Effector CD8-positive, alpha-beta T cell (primary cell): ENCODE results near the gene CREG2.
"Not testable (repeated sequence)": the region's sequence is repeated elsewhere in the genome, so short reads cannot be mapped to it uniquely, and the experiment has no call there.

Experiments
- DNase-seq: peaks from one replicate; lab custom pipeline; 2025; lab: John Stamatoyannopoulos, UW

CREG2 gene

GRCh38 chr2:101346909-101347308 lies 40.4 kb downstream of the CREG2 start:
- no peak for DNase-seq

GRCh38 chr2:101344137-101344536 lies 43.2 kb downstream of the CREG2 start:
- no peak for DNase-seq

DNA sequence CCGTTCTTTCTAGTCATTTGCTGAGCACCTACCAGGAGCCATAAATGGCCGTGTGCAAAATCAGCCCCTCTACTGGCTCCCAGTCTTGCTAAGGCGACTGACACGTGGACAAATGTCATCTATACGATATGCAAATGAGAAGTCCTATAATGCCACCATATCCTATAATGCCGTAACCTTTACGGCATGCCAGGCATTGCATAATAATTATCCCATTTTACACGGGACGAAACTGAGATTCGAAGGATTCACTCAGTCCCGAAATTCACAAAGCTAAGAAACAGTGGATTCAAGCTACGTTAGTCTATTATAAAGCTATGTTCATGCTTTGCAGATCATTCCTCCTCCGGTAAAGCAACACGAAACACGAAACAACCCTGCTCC lies 44.7 kb downstream of the CREG2 start:
- no peak for DNase-seq

GRCh38 chr2:101341901-101342624 lies 45.2 kb downstream of the CREG2 start:
- peak; percentile 56 for DNase-seq

DNA sequence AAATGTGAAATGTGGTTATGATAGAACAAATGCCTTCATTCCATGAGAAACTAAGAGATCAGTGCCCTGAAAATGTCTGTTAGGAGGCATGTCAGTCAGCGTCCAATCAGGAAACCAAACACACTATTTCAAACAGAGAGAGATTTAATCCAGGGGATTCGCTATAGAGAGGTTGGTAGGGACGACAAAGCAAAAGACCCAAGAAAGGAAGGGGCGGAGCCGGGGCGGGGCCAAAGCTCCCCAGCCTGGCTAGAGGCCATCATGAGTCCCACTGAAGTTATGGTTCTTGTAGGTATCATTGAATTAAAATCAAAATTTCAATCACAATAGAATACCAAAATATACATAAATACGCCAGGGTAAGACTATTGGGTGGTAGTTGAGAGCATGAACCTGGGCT lies 45.9 kb downstream of the CREG2 start:
- DNase-seq, result no peak

DNA sequence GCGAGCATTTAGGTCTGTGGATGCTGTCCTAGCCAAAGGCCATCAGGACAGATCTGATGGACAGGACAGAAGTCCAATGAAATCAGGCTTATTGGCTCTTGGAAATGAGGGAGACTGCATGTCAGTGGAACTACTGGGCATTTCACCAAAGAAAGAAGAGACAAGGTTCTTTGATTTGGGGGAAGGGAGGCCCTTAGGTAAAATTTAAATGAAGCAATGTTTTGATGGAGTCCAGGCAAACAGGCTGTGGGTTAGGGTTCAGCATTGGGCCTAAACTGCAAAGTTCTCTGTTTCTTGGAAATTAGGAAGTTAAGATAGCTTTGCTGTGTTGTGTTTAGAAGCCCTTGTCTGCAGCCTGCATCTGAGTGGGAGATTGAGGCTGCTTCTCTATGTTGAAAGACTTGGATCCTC lies 47.2 kb downstream of the CREG2 start:
- no peak for DNase-seq

- no peak for DNase-seq
Observed at GRCh38 chr2:101339266-101339880, 47.9 kb downstream of the CREG2 start.

DNA sequence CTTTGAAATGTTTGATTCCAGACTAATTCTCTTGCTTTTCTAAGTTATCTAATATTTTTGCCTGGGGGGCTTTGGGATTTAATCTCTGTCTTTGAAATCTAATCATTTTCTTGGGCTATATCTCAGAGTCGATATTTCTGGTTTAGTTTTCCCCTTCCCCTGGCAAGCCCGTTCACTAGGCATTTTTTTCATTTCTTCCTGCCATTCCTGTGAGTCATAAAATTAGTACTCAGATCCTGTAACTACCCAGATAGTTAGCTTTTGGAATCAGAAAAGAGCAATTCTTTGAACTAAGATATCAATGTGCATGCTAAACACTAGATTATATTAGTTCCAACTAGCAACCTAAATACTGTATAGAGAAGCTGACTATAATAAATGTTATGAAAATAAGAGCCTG lies 49.4 kb downstream of the CREG2 start:
- DNase-seq, result no peak

DNA sequence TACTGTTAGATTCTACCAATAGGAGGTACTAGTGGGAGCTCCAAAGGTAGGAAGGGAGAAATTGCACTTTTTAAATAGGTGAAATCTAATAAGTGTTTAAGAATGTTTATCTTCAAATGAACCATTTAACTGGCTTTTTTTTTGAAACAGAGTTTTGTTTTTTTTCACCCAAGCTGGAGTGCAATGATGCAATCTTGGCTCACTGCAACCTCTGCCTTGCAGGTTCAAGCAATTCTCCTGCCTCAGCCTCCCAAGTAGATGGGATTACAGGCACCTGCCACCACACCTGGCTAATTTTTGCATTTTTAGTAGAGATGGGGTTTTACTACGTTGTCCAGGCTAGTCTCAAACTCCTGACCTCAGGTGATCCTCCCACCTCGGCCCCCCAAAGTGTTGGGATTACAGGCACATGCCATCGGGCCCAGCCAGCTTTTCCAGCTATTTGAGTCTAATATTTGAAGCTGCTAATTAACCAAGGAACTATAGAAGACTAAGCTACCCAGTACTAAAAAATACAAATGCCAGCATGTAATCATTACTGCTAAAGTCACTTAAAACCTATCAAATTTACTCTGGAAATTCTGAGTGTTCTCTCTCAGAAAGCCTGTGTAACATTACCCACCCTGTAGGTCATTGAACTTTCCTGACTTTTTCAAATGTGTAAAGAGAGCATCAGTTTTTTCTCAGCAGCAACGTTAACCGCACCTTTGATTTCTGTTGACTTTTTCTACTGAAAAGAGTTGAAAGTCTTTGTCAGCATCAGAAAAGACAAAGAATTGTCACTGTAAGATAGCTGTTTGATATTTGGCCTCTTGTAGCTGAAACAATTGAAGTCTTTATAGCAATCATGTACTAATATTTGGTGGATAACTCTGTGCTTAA lies 54.2 kb downstream of the CREG2 start:
- no peak for DNase-seq

GRCh38 chr2:101331202-101331601 lies 56.1 kb downstream of the CREG2 start:
- no peak for DNase-seq

GRCh38 chr2:101330253-101330933 lies 56.9 kb downstream of the CREG2 start:
- peak; percentile 3 for DNase-seq

GRCh38 chr2:101329026-101329425 lies 58.3 kb downstream of the CREG2 start:
- DNase-seq, result no peak

DNA sequence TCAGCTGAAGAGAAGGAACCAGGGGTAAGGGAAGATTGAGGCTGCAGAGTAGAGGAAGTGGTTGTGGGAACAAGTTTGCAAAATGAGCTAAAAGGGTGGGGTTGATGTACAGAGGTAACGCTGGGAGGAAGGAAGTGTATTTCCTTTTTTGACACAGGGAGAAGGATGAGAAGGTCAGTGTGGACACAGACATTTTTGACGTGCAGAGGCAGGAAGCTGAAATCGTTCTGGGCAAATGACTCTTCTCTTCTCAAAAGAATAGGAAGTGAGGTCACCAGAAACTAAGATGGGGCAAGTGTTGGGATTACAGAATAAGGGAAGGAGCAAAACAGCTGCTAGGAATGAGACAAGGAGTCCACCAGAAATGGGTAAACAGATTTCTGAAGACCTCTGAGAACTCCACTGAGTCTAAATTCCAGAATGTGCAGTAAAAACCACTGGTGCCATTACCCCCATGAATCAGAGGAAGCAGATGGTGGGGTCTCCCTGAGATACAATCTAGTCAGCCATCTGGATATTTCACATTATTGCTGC lies 58.8 kb downstream of the CREG2 start:
- DNase-seq, result no peak

DNA sequence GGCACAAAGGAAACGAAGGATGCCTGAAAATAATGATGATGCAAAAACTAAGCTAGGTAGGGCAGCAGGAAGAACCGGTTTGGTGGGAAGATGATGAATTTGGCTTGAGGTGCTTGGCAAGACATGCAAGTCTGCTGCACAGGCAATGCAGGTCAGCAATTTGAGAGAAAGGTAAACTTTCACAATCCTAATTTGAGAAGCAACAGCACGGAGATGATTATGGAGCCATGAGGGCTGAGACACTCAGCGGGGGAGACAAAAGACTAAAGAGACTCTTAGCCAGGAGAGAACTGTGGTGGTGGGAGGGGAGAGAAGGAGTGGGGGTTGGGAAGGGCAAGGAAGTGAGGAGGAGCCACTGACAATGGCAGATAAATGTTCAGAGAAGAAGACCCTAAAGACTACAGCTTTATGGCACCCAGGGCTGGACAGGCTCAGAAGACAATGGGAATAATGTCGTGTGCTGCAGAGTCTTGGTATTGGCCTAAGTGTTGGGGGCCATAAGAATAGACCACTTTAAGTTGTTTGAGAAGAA lies 59.4 kb downstream of the CREG2 start:
- DNase-seq, result no peak

DNA sequence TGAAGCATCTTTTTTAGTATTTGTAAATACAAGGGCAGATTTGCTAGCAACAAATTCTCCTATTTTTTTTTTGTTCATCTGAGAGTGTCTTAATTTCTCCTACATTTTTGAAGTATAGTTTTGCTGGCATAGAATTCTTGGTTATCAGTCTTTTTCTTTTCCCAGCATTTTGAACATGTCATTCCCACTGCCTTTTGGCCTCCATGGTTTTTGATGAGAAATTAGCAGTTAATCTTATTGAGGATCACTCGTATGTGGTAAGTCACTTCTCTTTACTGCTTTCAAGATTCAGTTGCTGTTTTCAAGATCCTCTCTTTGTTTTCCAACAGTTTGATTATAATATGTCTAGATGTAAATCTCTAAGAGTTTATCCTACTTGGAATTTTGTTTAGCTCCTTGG lies 61.9 kb downstream of the CREG2 start:
- DNase-seq, result no peak

- DNase-seq, result not testable (repeated sequence)
Observed at GRCh38 chr2:101316568-101316967, 70.7 kb downstream of the CREG2 start.

GRCh38 chr2:101311696-101312017 lies 75.6 kb downstream of the CREG2 start:
- no peak for DNase-seq

DNA sequence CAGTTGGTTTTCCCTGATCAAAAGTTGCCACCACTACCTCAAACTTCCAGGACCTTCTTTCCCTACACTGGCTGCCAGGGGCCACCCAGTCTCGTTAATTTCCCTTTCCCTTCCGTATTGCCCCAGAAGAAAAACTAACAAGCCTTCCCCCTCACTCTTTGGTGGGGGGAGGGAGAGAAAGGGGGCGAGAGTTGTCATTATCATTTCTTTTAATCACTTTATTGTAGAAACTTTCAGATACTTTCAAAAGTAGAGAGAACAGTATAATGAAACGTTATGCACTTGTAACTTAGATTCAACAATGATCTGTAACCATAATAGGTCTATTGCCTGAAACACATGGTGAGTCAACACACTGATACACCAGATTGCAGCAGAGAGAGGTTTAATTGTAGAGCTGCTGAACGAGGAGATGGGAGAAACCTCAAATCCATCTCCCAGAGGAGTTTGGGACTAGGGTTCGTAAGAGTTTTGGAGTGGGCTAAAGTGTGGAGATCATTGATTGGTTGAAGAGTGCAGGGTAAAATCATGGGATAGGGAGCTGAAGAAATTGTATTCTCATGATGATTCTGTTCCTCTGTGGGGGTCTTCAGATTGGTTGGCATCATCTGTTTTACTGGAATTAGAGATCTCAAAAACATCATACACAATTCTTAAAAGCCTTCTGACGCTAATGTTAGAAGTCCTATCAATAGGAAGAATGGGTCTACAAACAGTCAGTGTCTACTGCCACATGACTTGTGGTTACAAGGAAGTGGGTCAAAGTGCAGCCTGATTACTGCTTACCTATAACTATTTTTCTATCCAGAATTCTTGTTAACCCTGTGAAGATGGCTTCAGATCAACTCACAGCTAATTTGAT lies 76.2 kb downstream of the CREG2 start:
- DNase-seq, result no peak

GRCh38 chr2:101310090-101310833 lies 77.0 kb downstream of the CREG2 start:
- DNase-seq, result no peak
